ENCODE measurements around the gene CBFA2T2. TPM values are rescaled to one million over a fixed set of nuclear protein-coding genes. Genes with fewer than 3 reads are reported as not detected.

The CBFA2T2 gene
- total and polyA plus RNA-seq, 2 of the 4 experiments (the other 2 are of a cell fraction), result 3.8 to 6.2 TPM

DNA sequence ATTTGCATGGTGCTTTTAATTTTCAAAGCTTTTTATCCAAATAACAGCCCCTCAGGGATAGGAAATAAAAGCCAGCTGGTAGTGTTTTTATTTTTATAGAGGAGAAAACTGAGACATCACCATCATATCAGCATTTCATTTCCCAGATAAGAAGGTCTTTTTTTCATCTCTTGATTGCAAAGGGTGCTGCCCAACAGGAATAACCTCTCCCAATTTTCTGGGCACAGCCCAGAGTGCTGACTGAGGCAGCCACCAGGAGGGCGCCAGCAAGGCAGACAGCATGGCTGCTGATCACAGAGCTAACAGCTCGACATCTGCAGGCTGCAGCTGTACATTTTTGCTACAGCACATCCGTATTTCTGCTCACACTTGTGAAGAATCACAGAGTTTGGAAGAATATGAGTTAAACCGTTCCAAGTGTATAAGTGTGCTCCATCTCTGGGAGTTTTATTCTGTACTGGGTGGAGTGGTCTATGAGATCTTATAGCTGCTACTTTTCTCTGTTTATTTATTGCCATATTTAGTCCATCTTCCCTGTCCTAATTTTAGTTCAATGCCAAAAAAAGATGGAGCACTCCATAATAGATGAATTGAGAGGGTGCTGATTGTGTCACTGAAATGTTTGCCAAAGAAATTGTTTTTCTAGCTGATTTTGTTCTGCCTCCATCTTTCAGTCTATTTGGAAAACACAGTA lies 86.7 kb downstream of the CBFA2T2 start:
- Histone ChIP-seq H3K36me3 (ENCODE audit: control insufficient read depth, insufficient read depth, low read length) (no peaks in the 10 kb centered on the region), H2AK5ac (ENCODE audit: low read depth, low read length) (no peak overlapping the region), H3K79me1 (ENCODE audit: low read depth in 1 of 2, low read length in 2 of 2) (peaks cover 9 to 34% of the 10 kb centered on the region in 2 experiments), H4K91ac (ENCODE audit: insufficient read depth, low read depth, low read length) (no peak overlapping the region), H3K56ac (ENCODE audit: extremely low read depth, insufficient read depth, low read length) (no peak overlapping the region), H3K9ac (ENCODE audit: low read depth, low read length) (no peak overlapping the region), H2BK20ac (ENCODE audit: low read depth, low read length) (no peak overlapping the region), H3K9me3 (ENCODE audit: control insufficient read depth, insufficient read depth, low read length) (no peaks in the 10 kb centered on the region), H2BK5ac (ENCODE audit: low read depth, low read length, poor library complexity, severe bottlenecking) (no peak overlapping the region), H4K20me1 (ENCODE audit: insufficient read depth, low read length) (peaks cover 4% of the 10 kb centered on the region; the same call in 1 of the 2 replicates), H3K4me1 (ENCODE audit: control insufficient read depth, insufficient read depth, low read length) (no peaks in the 10 kb centered on the region), H3K4ac (ENCODE audit: low read depth, low read length) (no peak overlapping the region), H3K4me3 (ENCODE audit: insufficient read depth, low read depth, low read length) (no peak overlapping the region), H3K14ac (replicated peaks; ENCODE audit: low read depth, low read length) (no peak overlapping the region), H2BK120ac (ENCODE audit: low read depth, low read length) (no peak overlapping the region), H4K5ac (ENCODE audit: low read depth, low read length) (no peak overlapping the region), H3K27ac (ENCODE audit: insufficient read depth, low read length) (no peak overlapping the region), H3K9me1 (ENCODE audit: insufficient read depth, low read length) (0 out of 2 replicates have a peak, but pooled peaks cover 7% of the 10 kb centered on the region), H4K8ac (ENCODE audit: low read depth in 2 of 2, low read length in 2 of 2) (no peak overlapping the region), H2BK15ac (ENCODE audit: low read depth, low read length) (no peak overlapping the region), H3K18ac (ENCODE audit: low read depth, low read length) (no peak overlapping the region), H2AK9ac (replicated peaks; ENCODE audit: low read depth, low read length, poor library complexity) (no peak overlapping the region), H3K4me2 (ENCODE audit: low read depth, low read length) (no peak overlapping the region), H3K23ac (ENCODE audit: low read depth, low read length) (no peak overlapping the region), H3K27me3 (ENCODE audit: control insufficient read depth, insufficient read depth, low read length) (no peaks in the 10 kb centered on the region), H2AFZ (replicated peaks; ENCODE audit: low read length, poor library complexity) (no peak overlapping the region)
- WGBS, 2 experiments (ENCODE audit: extremely low coverage in 2 of 2, insufficient read length in 1 of 2), result 50% methylated on average over 1 of the region's 4 CpGs; no CpG with 5 or more reads in 1 of the 2 experiments
- in situ Hi-C loops (cut with MboI; ENCODE audit: low sequenced_read_pairs) (no loop called here), intact Hi-C loops (cut with micrococcal nuclease) (no loop called here), dilution Hi-C loops (cut with HindIII; ENCODE audit: low sequenced_read_pairs, unreplicated experiment) (no loop called here)
- TF ChIP-seq BHLHE40 (IDR thresholded peaks at IDR 0.05; ENCODE audit: low read depth, low read length) (no peak), POLR2A (IDR thresholded peaks at IDR 0.05; ENCODE audit: low read depth, low read length) (no peak), FOS (IDR thresholded peaks at IDR 0.05; ENCODE audit: low read depth, low read length) (no peak), CEBPB (IDR thresholded peaks at IDR 0.05; ENCODE audit: low read depth, low read length) (no peak), RFX5 (IDR thresholded peaks at IDR 0.05; ENCODE audit: low read depth, low read length) (no peak)
- POLR2A ChIA-PET (ENCODE audit: unreplicated experiment), result no interaction called here
- DNase-seq (peak; percentile 5), ATAC-seq (ENCODE audit: low read depth) (peak; percentile 65)
- CTCF ChIA-PET, result no interaction called here
- BruUV-seq (replicated peaks), result no TSS peak

Data from IMR-90 (cell line).